Measurements from ENCODE around the gene PLA2G3. TPM values are rescaled to one million over a fixed set of nuclear protein-coding genes. Genes with fewer than 3 reads are reported as not detected.

The PLA2G3 gene
- total RNA-seq, 2 experiments from 2014 or later = not detected

DNA sequence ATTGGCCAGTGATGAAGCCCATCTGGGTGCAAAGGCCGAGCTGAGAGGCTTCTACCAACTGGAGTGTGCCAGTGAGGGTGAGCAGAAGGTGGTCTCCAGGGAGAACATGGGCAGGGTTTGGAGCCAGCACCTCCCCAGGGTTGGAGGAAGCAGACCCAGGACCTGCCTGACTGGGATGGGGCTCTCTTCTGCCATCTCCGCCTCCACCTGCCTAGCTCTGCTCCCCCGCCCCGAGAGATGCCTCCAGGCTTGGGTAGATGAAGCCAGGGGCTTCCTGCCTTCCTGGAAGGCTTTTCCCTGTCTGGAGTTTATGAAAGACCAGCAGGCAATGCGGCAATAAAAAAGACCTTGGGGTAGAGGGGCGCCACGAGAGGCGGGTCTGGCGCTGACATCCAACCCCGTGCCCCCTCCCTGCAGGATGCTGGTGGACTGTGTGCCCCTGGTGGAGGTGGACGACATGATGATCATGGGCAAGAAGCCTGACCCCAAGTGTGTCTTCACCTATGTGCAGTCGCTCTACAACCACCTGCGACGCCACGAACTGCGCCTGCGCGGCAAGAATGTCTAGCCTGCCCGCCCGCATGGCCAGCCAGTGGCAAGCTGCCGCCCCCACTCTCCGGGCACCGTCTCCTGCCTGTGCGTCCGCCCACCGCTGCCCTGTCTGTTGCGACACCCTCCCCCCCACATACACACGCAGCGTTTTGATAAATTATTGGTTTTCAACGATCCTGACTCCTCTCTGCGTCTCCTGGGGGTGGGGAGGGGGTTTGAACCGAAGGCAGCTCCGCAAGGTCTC lies 36.2 kb downstream of the PLA2G3 start:
- Histone ChIP-seq H3K27ac (ENCODE audit: low read depth in 1 of 2, low read length in 2 of 2) (no peak overlapping the region), H3K36me3 (ENCODE audit: insufficient read depth, low read length) (no peaks in the 10 kb centered on the region), H3K4me1 (ENCODE audit: insufficient read depth, low read length) (peaks cover 31% of the 10 kb centered on the region), H3K27me3 (ENCODE audit: control insufficient read depth in 1 of 2, insufficient read depth in 2 of 2, low read length in 2 of 2) (no peaks in the 10 kb centered on the region), H3K9me3 (ENCODE audit: control insufficient read depth in 1 of 2, insufficient read depth in 1 of 2, low read length in 2 of 2) (no peaks in the 10 kb centered on the region), H3K4me3 (ENCODE audit: low read length) (no peak overlapping the region)
- intact Hi-C loops (cut with DNase I, micrococcal nuclease) = no loop called here
- DNase-seq = peak in 1 of 14 experiments; percentile 22
- peak overlapping the region; percentile 20 for H3K4me3 Mint-ChIP-seq
- H3K36me3 Mint-ChIP-seq (ENCODE audit: low read depth) = peaks cover 17% of the 10 kb centered on the region
- H3K27me3 Mint-ChIP-seq = no peaks in the 10 kb centered on the region
- H3K9me3 Mint-ChIP-seq = no peaks in the 10 kb centered on the region
- TF ChIP-seq, protein P1, sequence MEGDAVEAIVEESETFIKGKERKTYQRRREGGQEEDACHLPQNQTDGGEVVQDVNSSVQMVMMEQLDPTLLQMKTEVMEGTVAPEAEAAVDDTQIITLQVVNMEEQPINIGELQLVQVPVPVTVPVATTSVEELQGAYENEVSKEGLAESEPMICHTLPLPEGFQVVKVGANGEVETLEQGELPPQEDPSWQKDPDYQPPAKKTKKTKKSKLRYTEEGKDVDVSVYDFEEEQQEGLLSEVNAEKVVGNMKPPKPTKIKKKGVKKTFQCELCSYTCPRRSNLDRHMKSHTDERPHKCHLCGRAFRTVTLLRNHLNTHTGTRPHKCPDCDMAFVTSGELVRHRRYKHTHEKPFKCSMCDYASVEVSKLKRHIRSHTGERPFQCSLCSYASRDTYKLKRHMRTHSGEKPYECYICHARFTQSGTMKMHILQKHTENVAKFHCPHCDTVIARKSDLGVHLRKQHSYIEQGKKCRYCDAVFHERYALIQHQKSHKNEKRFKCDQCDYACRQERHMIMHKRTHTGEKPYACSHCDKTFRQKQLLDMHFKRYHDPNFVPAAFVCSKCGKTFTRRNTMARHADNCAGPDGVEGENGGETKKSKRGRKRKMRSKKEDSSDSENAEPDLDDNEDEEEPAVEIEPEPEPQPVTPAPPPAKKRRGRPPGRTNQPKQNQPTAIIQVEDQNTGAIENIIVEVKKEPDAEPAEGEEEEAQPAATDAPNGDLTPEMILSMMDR (IDR thresholded peaks at IDR 0.05) = no peak
- ChIA-PET CTCF (interaction anchor here (1.7 kb wide), 1 partner anchor 19 kb away, joined by 4 read pairs; no protein-coding TSS in a partner anchor), POLR2A (interaction anchor here (0.8 to 1.2 kb wide), 2 partner anchors 21 to 135 kb away, joined by 3 to 5 read pairs; partner anchors contain the start of gene TUG1)
- no peak for ATAC-seq (ENCODE audit: poor library complexity)
- peak overlapping the region; percentile 42 for H3K27ac Mint-ChIP-seq
- peaks cover 24% of the 10 kb centered on the region for H3K4me1 Mint-ChIP-seq (ENCODE audit: low read depth)

DNA sequence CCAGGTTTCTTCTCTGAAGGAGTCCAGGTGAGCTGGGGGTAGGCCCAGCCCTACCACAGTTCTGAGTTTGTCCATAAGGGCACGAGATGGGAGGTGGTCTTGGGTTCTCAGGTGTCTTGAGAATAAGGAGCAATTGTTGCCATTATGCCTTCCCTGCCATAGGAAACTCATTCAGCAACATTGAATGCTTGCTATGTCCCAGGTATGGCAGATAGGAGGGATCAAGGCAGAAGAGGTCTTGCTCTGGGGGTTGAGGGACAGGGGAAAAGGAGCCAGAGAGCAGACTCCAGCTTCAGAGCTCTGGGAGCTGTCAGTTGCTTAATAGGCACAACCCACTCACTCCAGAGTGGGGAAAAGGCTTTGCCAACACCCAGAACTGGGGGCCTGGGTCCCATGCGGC lies 37.2 kb downstream of the PLA2G3 start:
- H3K27me3 ChIP-seq (ENCODE audit: control insufficient read depth in 1 of 2, insufficient read depth in 2 of 2, low read length in 2 of 2) = no peaks in the 10 kb centered on the region
- ChIA-PET POLR2A (no interaction called here), CTCF (interaction anchor here (1.7 kb wide), 1 partner anchor 18 kb away, joined by 4 read pairs; no protein-coding TSS in a partner anchor)
- intact Hi-C loops (cut with DNase I, micrococcal nuclease) = no loop called here
- peaks cover 26% of the 10 kb centered on the region for H3K4me1 ChIP-seq (ENCODE audit: insufficient read depth, low read length)
- H3K36me3 Mint-ChIP-seq (ENCODE audit: low read depth) = peaks cover 17% of the 10 kb centered on the region
- H3K36me3 ChIP-seq (ENCODE audit: insufficient read depth, low read length) = no peaks in the 10 kb centered on the region
- H3K4me3 ChIP-seq (ENCODE audit: low read length) = no peak overlapping the region
- ATAC-seq (ENCODE audit: poor library complexity) = no peak
- H3K4me1 Mint-ChIP-seq (ENCODE audit: low read depth) = peaks cover 24% of the 10 kb centered on the region
- H3K27me3 Mint-ChIP-seq = no peaks in the 10 kb centered on the region
- no peaks in the 10 kb centered on the region for H3K9me3 Mint-ChIP-seq
- TF ChIP-seq, protein P1 (IDR thresholded peaks at IDR 0.05) = no peak
- no peaks in the 10 kb centered on the region for H3K9me3 ChIP-seq (ENCODE audit: control insufficient read depth in 1 of 2, insufficient read depth in 1 of 2, low read length in 2 of 2)
- no peak for DNase-seq
- H3K4me3 Mint-ChIP-seq = no peak overlapping the region
- H3K27ac ChIP-seq (ENCODE audit: low read depth in 1 of 2, low read length in 2 of 2) = no peak overlapping the region
- peak overlapping the region; percentile 47 for H3K27ac Mint-ChIP-seq

DNA sequence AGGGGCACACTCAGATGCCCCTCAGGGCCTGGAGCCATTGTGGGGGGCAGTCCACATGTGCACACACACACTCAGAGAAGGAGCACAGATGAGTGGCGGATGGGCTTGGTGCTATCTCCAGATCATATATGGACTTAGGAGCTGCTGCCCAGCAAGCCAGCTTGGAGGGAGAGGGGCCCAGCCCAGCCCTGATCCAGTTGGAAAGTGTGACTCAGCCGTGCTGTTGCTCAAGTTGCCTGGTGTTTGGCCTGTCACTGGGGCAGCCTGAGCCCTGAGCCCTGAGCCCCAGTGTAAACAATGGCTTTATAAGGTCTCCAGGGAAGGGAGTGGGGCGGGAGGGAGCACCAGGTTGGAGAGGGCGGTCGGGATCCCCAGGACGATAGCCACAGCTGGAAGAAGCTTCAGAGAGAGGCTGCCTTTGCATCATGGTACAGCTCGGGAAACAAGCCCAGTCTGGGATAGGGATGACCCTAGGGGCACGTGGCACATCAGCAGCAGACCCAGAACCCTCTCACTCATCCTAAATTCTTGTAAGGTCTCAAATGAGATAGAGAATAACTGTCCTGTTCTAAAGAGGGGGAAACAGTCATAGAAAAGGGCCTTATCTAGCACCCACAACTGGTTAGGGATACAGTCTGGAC lies 37.7 kb downstream of the PLA2G3 start:
- TF ChIP-seq, protein P1 (IDR thresholded peaks at IDR 0.05) = no peak
- DNase-seq (no peak), ATAC-seq (ENCODE audit: poor library complexity) (no peak)
- Mint-ChIP-seq H3K36me3 (ENCODE audit: low read depth) (peaks cover 12% of the 10 kb centered on the region), H3K27me3 (no peaks in the 10 kb centered on the region), H3K9me3 (no peaks in the 10 kb centered on the region), H3K4me1 (ENCODE audit: low read depth) (peaks cover 18% of the 10 kb centered on the region), H3K27ac (peak overlapping the region; percentile 47), H3K4me3 (no peak overlapping the region)
- H3K4me1 ChIP-seq (ENCODE audit: insufficient read depth, low read length) = peaks cover 21% of the 10 kb centered on the region
- no peaks in the 10 kb centered on the region for H3K36me3 ChIP-seq (ENCODE audit: insufficient read depth, low read length)
- CTCF ChIA-PET = interaction anchor here (1.7 kb wide), 1 partner anchor 17 kb away, joined by 4 read pairs; no protein-coding TSS in a partner anchor
- no peak overlapping the region for H3K4me3 ChIP-seq (ENCODE audit: low read length)
- no peak overlapping the region for H3K27ac ChIP-seq (ENCODE audit: low read depth in 1 of 2, low read length in 2 of 2)
- H3K9me3 ChIP-seq (ENCODE audit: control insufficient read depth in 1 of 2, insufficient read depth in 1 of 2, low read length in 2 of 2) = no peaks in the 10 kb centered on the region
- POLR2A ChIA-PET = interaction anchor here (0.7 kb wide), 2 partner anchors 12 to 162 kb away, joined by 3 read pairs; no protein-coding TSS in a partner anchor
- intact Hi-C loops (cut with DNase I, micrococcal nuclease) = no loop called here
- H3K27me3 ChIP-seq (ENCODE audit: control insufficient read depth in 1 of 2, insufficient read depth in 2 of 2, low read length in 2 of 2) = no peaks in the 10 kb centered on the region
